Measurements from ENCODE around the gene PLEKHM3.

DNA sequence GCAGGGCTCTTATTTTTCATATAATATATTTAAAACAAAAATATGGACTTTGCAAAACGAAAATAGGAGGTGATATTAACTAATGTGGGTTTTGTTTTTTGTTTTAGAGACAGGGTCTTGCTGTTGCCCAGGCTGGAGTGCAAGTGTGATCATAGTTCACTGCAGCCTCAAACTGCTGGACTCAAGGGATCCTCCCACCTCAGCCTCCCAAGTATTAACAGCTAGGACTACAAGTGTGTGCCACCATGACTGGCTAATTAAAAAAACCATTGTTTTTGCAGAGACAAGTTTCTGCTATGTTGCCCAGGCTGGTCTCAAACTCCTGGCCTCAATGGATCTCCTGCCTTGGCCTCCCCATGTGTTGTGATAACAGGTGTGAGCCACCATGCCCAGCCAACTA lies 185.2 kb downstream of the PLEKHM3 start:
- TF ChIP-seq EZH2phosphoT487 (IDR thresholded peaks at IDR 0.05; ENCODE audit: insufficient read depth, low read depth) (no peak), EZH2 (IDR thresholded peaks at IDR 0.05; ENCODE audit: insufficient read depth, poor library complexity, severe bottlenecking) (no peak)
